LHCN-M2 (cell line): ENCODE data around the gene CDK5R2. TPM values are rescaled to one million over a fixed set of nuclear protein-coding genes. Genes with fewer than 3 reads are reported as not detected.
A peak's percentile ranks its signal among the peaks of the same experiment; 100 is the strongest.

Experiments
- DNase-seq: peaks from one replicate; pipeline ENCODE4 v3.0.0-alpha.2; 2012; ENCODE audit warnings: low read depth
- total RNA-seq: library from RNA; depleted of rRNA; stranded (reverse); fragments of >200 nt; gene quantifications from 2 replicates; pipeline ENCODE4 v1.2.3, GENCODE V29; 2014

Gene CDK5R2
- total RNA-seq, 1 experiment from 2014 or later, result 0.17 TPM

- DNase-seq, result no peak
Measured at GRCh38 chr2:218986148-218986761, 26.8 kb downstream of the CDK5R2 start.

- no peak for DNase-seq
Measured at GRCh38 chr2:218988164-218988563, 28.7 kb downstream of the CDK5R2 start.

- no peak for DNase-seq
Measured at GRCh38 chr2:218988650-218989049, 29.2 kb downstream of the CDK5R2 start.

GRCh38 chr2:218990052-218990451, 30.6 kb downstream of the CDK5R2 start:
- no peak for DNase-seq

- DNase-seq, result no peak
Measured at GRCh38 chr2:218990612-218991011, 31.1 kb downstream of the CDK5R2 start.

- DNase-seq, result peak; percentile 43
Measured at GRCh38 chr2:218991674-218992168, 32.3 kb downstream of the CDK5R2 start.

GRCh38 chr2:218992196-218992595, 32.7 kb downstream of the CDK5R2 start:
- DNase-seq, result no peak

- no peak for DNase-seq
Measured at GRCh38 chr2:218992703-218993344, 33.4 kb downstream of the CDK5R2 start.

GRCh38 chr2:218993345-218994315, 34.2 kb downstream of the CDK5R2 start, which contains the start of gene CRYBA2:
Gene CRYBA2, minus strand, starts transcription at chr2:218993422. Its CDS starts 246 bp downstream, at chr2:218993176.
- no peak for DNase-seq

- no peak for DNase-seq
Measured at GRCh38 chr2:218995561-218995960, 36.1 kb downstream of the CDK5R2 start.

- peak; percentile 74 for DNase-seq
Measured at GRCh38 chr2:218995972-218996711, 36.7 kb downstream of the CDK5R2 start.

GRCh38 chr2:218996937-218997336, 37.5 kb downstream of the CDK5R2 start:
- DNase-seq, result peak; percentile 36

GRCh38 chr2:218997731-218998130, 38.3 kb downstream of the CDK5R2 start:
- no peak for DNase-seq

- DNase-seq, result no peak
Measured at GRCh38 chr2:218998414-218999002, 39.0 kb downstream of the CDK5R2 start.

GRCh38 chr2:218999021-218999880, 39.8 kb downstream of the CDK5R2 start:
- DNase-seq, result no peak

- no peak for DNase-seq
Measured at GRCh38 chr2:218999881-219000568, 40.6 kb downstream of the CDK5R2 start.

GRCh38 chr2:219000569-219000960, 41.1 kb downstream of the CDK5R2 start:
- no peak for DNase-seq

GRCh38 chr2:219001100-219001576, 41.7 kb downstream of the CDK5R2 start:
- DNase-seq, result no peak
